Spinal cord (tissue), 10 donors: Measurements from ENCODE around the gene DMAP1. TPM values are rescaled to one million over a fixed set of nuclear protein-coding genes. Genes with fewer than 3 reads are reported as not detected.

Source experiments
- DNase-seq, 6 donors: peaks; one replicate each; pipeline versions ENCODE4 v3.0.0 to v3.0.0-alpha.2; 2013 to 2015; ENCODE audit warnings: low spot score in 6 of 6, low read depth in 4 of 6
- H3K27ac ChIP-seq: one replicate; pipeline ENCODE4 v1.5.1; 2013; ENCODE audit warnings: low read depth, low read length, control low read depth
- H3K27me3 ChIP-seq: one replicate; pipeline ENCODE4 v1.6.1; 2013; ENCODE audit warnings: low read length; ENCODE audit not compliant: control insufficient read depth, insufficient read depth
- H3K36me3 ChIP-seq: one replicate; pipeline ENCODE4 v1.6.1; 2013; ENCODE audit warnings: low read length; ENCODE audit not compliant: control insufficient read depth, insufficient read depth
- H3K4me1 ChIP-seq: one replicate; pipeline ENCODE4 v1.6.1; 2013; ENCODE audit warnings: low read length; ENCODE audit not compliant: control insufficient read depth, insufficient read depth
- H3K4me3 ChIP-seq: one replicate; pipeline ENCODE4 v1.5.1; 2013; ENCODE audit warnings: low read depth, low read length, control low read depth
- H3K9me3 ChIP-seq: one replicate; pipeline ENCODE4 v1.6.1; 2013; ENCODE audit warnings: low read length; ENCODE audit not compliant: control insufficient read depth, insufficient read depth
- WGBS: methylation state at CpG from one replicate; pipeline ENCODE4 v1.1.5; 2013; ENCODE audit warnings: missing lambda C conversion rate; ENCODE audit not compliant: insufficient coverage; 5-methylcytosine and 5-hydroxymethylcytosine counted together
- polyA plus RNA-seq, 2 donors: library from polyadenylated mRNA; unstranded; fragments of 120-200 nt; gene quantifications; one replicate each; pipeline ENCODE4 v1.2.1, GENCODE V29; 2013; ENCODE audit not compliant: insufficient read length in 2 of 2
- total RNA-seq, 2 donors: library from RNA; depleted of rRNA in 1 of 2; stranded (reverse); fragments of 120-200 nt in 1 of 2; fragments of >200 nt in 1 of 2; gene quantifications; one replicate each; pipeline versions ENCODE4 v1.2.3 to v1.2.4, GENCODE V29; 2013 to 2014
- donor health status: healthy.

DMAP1 gene
- total and polyA plus RNA-seq, 4 donors: 22.8 to 78.5 (median 45.4) TPM

GRCh38 chr1:44223187-44223610 is 9.9 kb downstream of the DMAP1 start:
- Histone ChIP-seq H3K4me1 (peaks cover 1% of the 10 kb centered on the region), H3K9me3 (no peaks in the 10 kb centered on the region), H3K36me3 (peaks cover 49% of the 10 kb centered on the region), H3K4me3 (no peak overlapping the region), H3K27ac (no peak overlapping the region), H3K27me3 (no peaks in the 10 kb centered on the region)
- DNase-seq: no peak
- WGBS: 62% methylated on average over 10 of the region's 11 CpGs

DNA sequence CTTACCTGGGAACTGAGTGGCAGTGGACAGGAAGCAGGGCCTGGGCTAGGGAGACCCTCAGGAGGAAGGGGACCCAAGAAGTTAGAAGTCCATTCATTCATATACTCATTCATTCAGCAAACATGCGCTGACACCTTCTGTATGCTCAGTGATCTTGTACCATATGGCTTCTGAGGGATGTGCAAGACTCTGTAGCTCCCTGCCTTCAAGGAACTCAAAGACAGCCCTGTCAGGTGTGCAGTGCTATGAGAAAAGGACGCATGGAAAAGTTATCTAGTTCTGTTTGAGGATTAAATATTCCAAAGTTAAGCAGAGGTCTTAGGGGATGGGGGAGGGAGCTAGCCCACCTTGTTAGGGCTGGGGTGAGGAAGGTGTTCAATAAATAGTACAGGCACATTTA is 12.5 kb downstream of the DMAP1 start:
- Histone ChIP-seq H3K4me1 (no peaks in the 10 kb centered on the region), H3K9me3 (no peaks in the 10 kb centered on the region), H3K27ac (no peak overlapping the region), H3K27me3 (no peaks in the 10 kb centered on the region), H3K36me3 (peaks cover 39% of the 10 kb centered on the region), H3K4me3 (no peak overlapping the region)
- no peak for DNase-seq
- WGBS: 100% methylated on average over 2 of the region's 2 CpGs

GRCh38 chr1:44227211-44227610 is 13.9 kb downstream of the DMAP1 start:
- 100% methylated on average over 1 of the region's 1 CpG for WGBS
- H3K36me3 ChIP-seq: peaks cover 29% of the 10 kb centered on the region
- H3K27ac ChIP-seq: no peak overlapping the region
- no peaks in the 10 kb centered on the region for H3K9me3 ChIP-seq
- DNase-seq: no peak
- H3K4me1 ChIP-seq: no peaks in the 10 kb centered on the region
- H3K27me3 ChIP-seq: no peaks in the 10 kb centered on the region
- H3K4me3 ChIP-seq: no peak overlapping the region

GRCh38 chr1:44228218-44228617 is 14.9 kb downstream of the DMAP1 start:
- no peak overlapping the region for H3K4me3 ChIP-seq
- no peaks in the 10 kb centered on the region for H3K9me3 ChIP-seq
- peaks cover 20% of the 10 kb centered on the region for H3K36me3 ChIP-seq
- peak in 1 of 6 donors; percentile 87 for DNase-seq
- H3K27ac ChIP-seq: no peak overlapping the region
- 60% methylated on average over 1 of the region's 13 CpGs for WGBS
- H3K27me3 ChIP-seq: no peaks in the 10 kb centered on the region
- H3K4me1 ChIP-seq: no peaks in the 10 kb centered on the region

- Histone ChIP-seq H3K27me3 (no peaks in the 10 kb centered on the region), H3K4me3 (no peak overlapping the region), H3K9me3 (no peaks in the 10 kb centered on the region), H3K27ac (no peak overlapping the region), H3K4me1 (no peaks in the 10 kb centered on the region), H3K36me3 (peaks cover 19% of the 10 kb centered on the region)
- 88% methylated on average over 8 of the region's 16 CpGs for WGBS
- DNase-seq: no peak
Measured at GRCh38 chr1:44229435-44230167, 16.3 kb downstream of the DMAP1 start.

GRCh38 chr1:44230796-44231195 is 17.5 kb downstream of the DMAP1 start:
- Histone ChIP-seq H3K4me1 (no peaks in the 10 kb centered on the region), H3K27me3 (no peaks in the 10 kb centered on the region), H3K9me3 (no peaks in the 10 kb centered on the region), H3K27ac (no peak overlapping the region), H3K36me3 (peaks cover 19% of the 10 kb centered on the region), H3K4me3 (no peak overlapping the region)
- WGBS: no CpG with 5 or more reads among the region's 3 CpGs
- no peak for DNase-seq

- H3K4me1 ChIP-seq: peaks cover 13% of the 10 kb centered on the region
- H3K27me3 ChIP-seq: no peaks in the 10 kb centered on the region
- DNase-seq: no peak
- peaks cover 24% of the 10 kb centered on the region for H3K36me3 ChIP-seq
- no peak overlapping the region for H3K4me3 ChIP-seq
- no peaks in the 10 kb centered on the region for H3K9me3 ChIP-seq
- H3K27ac ChIP-seq: no peak overlapping the region
- no CpG with 5 or more reads among the region's 1 CpG for WGBS
Measured at GRCh38 chr1:44233593-44233992, 20.3 kb downstream of the DMAP1 start.

DNA sequence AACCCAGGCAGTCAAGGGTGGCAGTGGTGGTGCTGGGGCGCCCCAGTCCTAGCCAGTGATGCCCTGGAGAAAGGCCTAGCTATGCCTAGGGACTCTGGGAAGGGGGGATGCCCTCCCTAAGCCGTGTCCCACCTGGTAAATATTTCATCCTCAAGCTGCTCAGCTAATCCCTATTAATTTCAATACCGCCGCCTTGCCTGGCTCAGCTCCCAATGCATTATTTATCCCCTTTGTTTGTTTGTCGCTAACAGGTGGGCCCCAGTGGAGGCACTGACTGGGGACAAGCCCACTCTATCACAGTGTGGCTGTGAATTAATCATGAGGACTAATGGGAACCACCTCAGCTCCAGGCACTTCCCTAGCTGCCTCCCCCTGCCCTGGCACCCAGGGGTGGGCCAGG is 22.5 kb downstream of the DMAP1 start:
- H3K4me1 ChIP-seq: peaks cover 34% of the 10 kb centered on the region

DNA sequence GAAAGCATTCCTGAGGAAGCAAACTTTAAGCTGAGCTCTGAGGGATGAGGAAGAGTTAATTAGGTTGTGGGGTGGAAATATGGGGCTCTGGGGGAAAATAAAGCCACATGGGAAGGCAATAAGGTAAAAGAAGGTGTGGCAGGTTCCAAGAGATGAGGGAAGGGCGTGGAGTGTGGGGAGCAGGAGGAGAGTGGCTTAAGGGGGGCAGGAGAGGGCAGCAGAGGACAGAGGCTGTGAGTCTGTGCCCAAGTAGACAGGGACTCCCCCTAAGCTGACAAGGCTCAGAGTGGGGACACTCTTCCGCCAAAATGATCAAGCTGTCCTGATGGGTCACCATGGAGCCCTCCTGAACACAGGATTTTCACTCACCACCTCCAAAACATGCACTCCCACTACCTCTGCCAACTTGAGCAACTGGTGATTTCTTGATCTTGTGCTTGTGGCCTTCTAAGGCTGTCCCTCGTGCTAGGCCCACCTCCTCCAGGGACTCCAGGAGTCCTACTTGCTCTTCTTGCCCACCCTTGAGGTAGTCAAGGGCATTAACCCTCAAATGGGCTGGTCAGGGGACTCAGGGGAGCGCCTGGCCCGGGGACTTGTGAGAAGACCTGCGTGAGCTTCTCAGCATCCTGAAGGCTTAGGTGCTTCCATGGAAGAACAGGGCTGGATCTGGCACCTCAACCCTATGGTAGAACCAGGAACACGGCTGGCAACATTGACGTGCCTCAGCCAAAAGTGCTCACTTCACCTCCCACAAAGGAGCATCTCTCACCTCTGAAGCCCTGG is 23.4 kb downstream of the DMAP1 start:
- no peak overlapping the region for H3K27ac ChIP-seq
- peaks cover 41% of the 10 kb centered on the region for H3K4me1 ChIP-seq
- no peak overlapping the region for H3K4me3 ChIP-seq
- H3K27me3 ChIP-seq: no peaks in the 10 kb centered on the region
- H3K36me3 ChIP-seq: peaks cover 21% of the 10 kb centered on the region
- no peaks in the 10 kb centered on the region for H3K9me3 ChIP-seq
- DNase-seq: no peak
- WGBS: 91% methylated on average over 8 of the region's 8 CpGs

More for the DNA sequence above, 22.5 kb downstream of the DMAP1 start:
- H3K4me3 ChIP-seq: no peak overlapping the region
- no peaks in the 10 kb centered on the region for H3K9me3 ChIP-seq
- no peak overlapping the region for H3K27ac ChIP-seq
- no peaks in the 10 kb centered on the region for H3K27me3 ChIP-seq
- peak in 1 of 6 donors; percentile 43 for DNase-seq
- 65% methylated on average over 2 of the region's 5 CpGs for WGBS
- peaks cover 20% of the 10 kb centered on the region for H3K36me3 ChIP-seq
